Activated naive CD4-positive, alpha-beta T cell treated with anti-CD3 and anti-CD28 coated beads, Interleukin-2, amount 10 ng/mL, durations not matched to agents 7 days and 5 days (primary cell): ENCODE results near the gene INPP5D.
A peak's percentile ranks its signal among the peaks of the same experiment; 100 is the strongest.
"Not testable (repeated sequence)": the region's sequence is repeated elsewhere in the genome, so short reads cannot be mapped to it uniquely, and the experiment has no call there.

Source experiments
- CTCF ChIA-PET: fragments of 350-600 bp; sonication (Branson Sonifier 250); formaldehyde crosslinking; loops from one replicate; lab custom pipeline; 2021; ENCODE audit warnings: antibody characterized with exemption; lab: Charles Lee
- DNase-seq: peaks from one replicate; pipeline ENCODE4 v3.0.0-alpha.2; 2020
- H3K27ac Mint-ChIP-seq: one replicate; pipeline ENCODE4 v1.8.0; 2021; ENCODE audit warnings: mild to moderate bottlenecking, moderate library complexity, mixed read lengths
- H3K27me3 Mint-ChIP-seq: one replicate; pipeline ENCODE4 v1.8.0; 2021; ENCODE audit warnings: mild to moderate bottlenecking, mixed read lengths
- H3K36me3 Mint-ChIP-seq: one replicate; pipeline ENCODE4 v1.8.0; 2021; ENCODE audit warnings: mixed read lengths
- H3K4me1 Mint-ChIP-seq: one replicate; pipeline ENCODE4 v1.8.0; 2021; ENCODE audit warnings: mixed read lengths
- H3K4me3 Mint-ChIP-seq: one replicate; pipeline ENCODE4 v1.8.0; 2021; ENCODE audit warnings: mild to moderate bottlenecking, moderate library complexity, mixed read lengths
- H3K9me3 Mint-ChIP-seq: one replicate; pipeline ENCODE4 v1.8.0; 2021; ENCODE audit warnings: mixed read lengths

The INPP5D gene

GRCh38 chr2:233092432-233093165 lies 32.5 kb downstream of the INPP5D start:
- Mint-ChIP-seq H3K27me3 (no peaks in the 10 kb centered on the region), H3K4me1 (peaks cover 35% of the 10 kb centered on the region), H3K27ac (peak overlapping the region; percentile 35), H3K36me3 (peaks cover 54% of the 10 kb centered on the region), H3K9me3 (no peaks in the 10 kb centered on the region), H3K4me3 (no peak overlapping the region)
- CTCF ChIA-PET = no interaction called here
- no peak for DNase-seq

GRCh38 chr2:233093166-233093448 lies 33.0 kb downstream of the INPP5D start:
- Mint-ChIP-seq H3K4me1 (peaks cover 35% of the 10 kb centered on the region), H3K36me3 (peaks cover 50% of the 10 kb centered on the region), H3K4me3 (no peak overlapping the region), H3K27me3 (no peaks in the 10 kb centered on the region), H3K9me3 (no peaks in the 10 kb centered on the region), H3K27ac (peak overlapping the region; percentile 35)
- CTCF ChIA-PET = no interaction called here
- DNase-seq = no peak

- H3K27ac Mint-ChIP-seq = no peak overlapping the region
- CTCF ChIA-PET = no interaction called here
- no peaks in the 10 kb centered on the region for H3K9me3 Mint-ChIP-seq
- peaks cover 50% of the 10 kb centered on the region for H3K36me3 Mint-ChIP-seq
- DNase-seq = no peak
- H3K27me3 Mint-ChIP-seq = no peaks in the 10 kb centered on the region
- H3K4me3 Mint-ChIP-seq = no peak overlapping the region
- peaks cover 39% of the 10 kb centered on the region for H3K4me1 Mint-ChIP-seq
Measured at GRCh38 chr2:233093721-233094120, 33.6 kb downstream of the INPP5D start.

GRCh38 chr2:233094614-233095013 lies 34.5 kb downstream of the INPP5D start:
- peaks cover 52% of the 10 kb centered on the region for H3K36me3 Mint-ChIP-seq

GRCh38 chr2:233096006-233096405 lies 35.9 kb downstream of the INPP5D start:
- no peak for DNase-seq
- CTCF ChIA-PET = no interaction called here
- H3K27ac Mint-ChIP-seq = no peak overlapping the region
- H3K36me3 Mint-ChIP-seq = peaks cover 55% of the 10 kb centered on the region
- no peaks in the 10 kb centered on the region for H3K9me3 Mint-ChIP-seq
- H3K27me3 Mint-ChIP-seq = no peaks in the 10 kb centered on the region
- peaks cover 55% of the 10 kb centered on the region for H3K4me1 Mint-ChIP-seq
- no peak overlapping the region for H3K4me3 Mint-ChIP-seq

More at GRCh38 chr2:233094614-233095013, 34.5 kb downstream of the INPP5D start:
- Mint-ChIP-seq H3K27me3 (no peaks in the 10 kb centered on the region), H3K9me3 (no peaks in the 10 kb centered on the region), H3K4me3 (no peak overlapping the region), H3K4me1 (peaks cover 45% of the 10 kb centered on the region), H3K27ac (no peak overlapping the region)
- no peak for DNase-seq
- CTCF ChIA-PET = no interaction called here

- Mint-ChIP-seq H3K36me3 (peaks cover 58% of the 10 kb centered on the region), H3K9me3 (no peaks in the 10 kb centered on the region), H3K27ac (no peak overlapping the region), H3K4me1 (peaks cover 56% of the 10 kb centered on the region), H3K4me3 (no peak overlapping the region), H3K27me3 (no peaks in the 10 kb centered on the region)
- DNase-seq = no peak
- CTCF ChIA-PET = interaction anchor here (0.6 to 3.1 kb wide), 2 partner anchors 38 to 913 kb away, joined by 4 to 8 read pairs; partner anchors contain the start of gene INPP5D
Measured at GRCh38 chr2:233098618-233099017, 38.5 kb downstream of the INPP5D start.

- not testable (repeated sequence) for DNase-seq, H3K9me3 Mint-ChIP-seq, H3K27ac Mint-ChIP-seq, H3K4me3 Mint-ChIP-seq, H3K27me3 Mint-ChIP-seq
- Mint-ChIP-seq H3K4me1 (peaks cover 56% of the 10 kb centered on the region), H3K36me3 (peaks cover 59% of the 10 kb centered on the region)
- CTCF ChIA-PET = interaction anchor here (0.7 to 3.1 kb wide), 3 partner anchors 39 to 177 kb away, joined by 3 to 8 read pairs (median 5); partner anchors contain the start of gene INPP5D
Measured at GRCh38 chr2:233099820-233100191, 39.7 kb downstream of the INPP5D start.

GRCh38 chr2:233100192-233100998 lies 40.3 kb downstream of the INPP5D start:
- H3K27ac Mint-ChIP-seq = peak overlapping the region; percentile 53
- CTCF ChIA-PET = interaction anchor here (0.7 to 3.1 kb wide), 3 partner anchors 40 to 177 kb away, joined by 3 to 8 read pairs (median 5); partner anchors contain the start of gene INPP5D
- no peaks in the 10 kb centered on the region for H3K27me3 Mint-ChIP-seq
- H3K9me3 Mint-ChIP-seq = peaks cover 2% of the 10 kb centered on the region
- peak; percentile 57 for DNase-seq
- peaks cover 59% of the 10 kb centered on the region for H3K36me3 Mint-ChIP-seq
- H3K4me3 Mint-ChIP-seq = no peak overlapping the region
- H3K4me1 Mint-ChIP-seq = peaks cover 57% of the 10 kb centered on the region

- H3K9me3 Mint-ChIP-seq = peaks cover 7% of the 10 kb centered on the region
- H3K27ac Mint-ChIP-seq = peak overlapping the region; percentile 53
- DNase-seq = no peak
- H3K27me3 Mint-ChIP-seq = no peaks in the 10 kb centered on the region
- H3K36me3 Mint-ChIP-seq = peaks cover 66% of the 10 kb centered on the region
- H3K4me1 Mint-ChIP-seq = peaks cover 61% of the 10 kb centered on the region
- no peak overlapping the region for H3K4me3 Mint-ChIP-seq
- CTCF ChIA-PET = interaction anchor here (1.3 to 3.1 kb wide), 2 partner anchors 41 to 47 kb away, joined by 5 to 8 read pairs; partner anchors contain the start of gene INPP5D
Measured at GRCh38 chr2:233101141-233101540, 41.0 kb downstream of the INPP5D start.

- no peak overlapping the region for H3K27ac Mint-ChIP-seq
Measured at GRCh38 chr2:233101816-233102215, 41.7 kb downstream of the INPP5D start.

GRCh38 chr2:233105156-233105895 lies 45.2 kb downstream of the INPP5D start:
- DNase-seq = no peak
- peaks cover 50% of the 10 kb centered on the region for H3K4me1 Mint-ChIP-seq
- H3K9me3 Mint-ChIP-seq = peaks cover 7% of the 10 kb centered on the region
- CTCF ChIA-PET = no interaction called here
- H3K36me3 Mint-ChIP-seq = peaks cover 42% of the 10 kb centered on the region
- H3K27ac Mint-ChIP-seq = no peak overlapping the region
- no peak overlapping the region for H3K4me3 Mint-ChIP-seq
- H3K27me3 Mint-ChIP-seq = no peaks in the 10 kb centered on the region

More at GRCh38 chr2:233101816-233102215, 41.7 kb downstream of the INPP5D start:
- Mint-ChIP-seq H3K27me3 (no peaks in the 10 kb centered on the region), H3K4me3 (no peak overlapping the region), H3K36me3 (peaks cover 68% of the 10 kb centered on the region), H3K4me1 (peaks cover 64% of the 10 kb centered on the region), H3K9me3 (peaks cover 7% of the 10 kb centered on the region)
- CTCF ChIA-PET = interaction anchor here (3.1 kb wide), 1 partner anchor 41 kb away, joined by 8 read pairs; the partner anchor contains the start of gene INPP5D
- no peak for DNase-seq

- CTCF ChIA-PET = no interaction called here
- no peak for DNase-seq
- Mint-ChIP-seq H3K4me3 (no peak overlapping the region), H3K27ac (no peak overlapping the region), H3K9me3 (peaks cover 7% of the 10 kb centered on the region), H3K4me1 (peaks cover 44% of the 10 kb centered on the region), H3K27me3 (no peaks in the 10 kb centered on the region), H3K36me3 (peaks cover 36% of the 10 kb centered on the region)
Measured at GRCh38 chr2:233105930-233106329, 45.8 kb downstream of the INPP5D start.

GRCh38 chr2:233107011-233107410 lies 46.9 kb downstream of the INPP5D start:
- CTCF ChIA-PET = interaction anchor here (1.2 kb wide), 2 partner anchors 46 to 53 kb away, joined by 4 to 5 read pairs; no protein-coding TSS in a partner anchor
- Mint-ChIP-seq H3K4me1 (peaks cover 37% of the 10 kb centered on the region), H3K9me3 (peaks cover 7% of the 10 kb centered on the region), H3K27ac (no peak overlapping the region), H3K27me3 (no peaks in the 10 kb centered on the region), H3K4me3 (no peak overlapping the region), H3K36me3 (peaks cover 30% of the 10 kb centered on the region)
- DNase-seq = no peak

- Mint-ChIP-seq H3K9me3 (peaks cover 7% of the 10 kb centered on the region), H3K4me1 (peaks cover 35% of the 10 kb centered on the region), H3K27ac (no peak overlapping the region), H3K36me3 (peaks cover 25% of the 10 kb centered on the region), H3K4me3 (no peak overlapping the region), H3K27me3 (no peaks in the 10 kb centered on the region)
- no peak for DNase-seq
- CTCF ChIA-PET = interaction anchor here (1.2 kb wide), 1 partner anchor 54 kb away, joined by 5 read pairs; no protein-coding TSS in a partner anchor
Measured at GRCh38 chr2:233107831-233108300, 47.7 kb downstream of the INPP5D start.
